ENCODE data around the gene PHACTR3.

PHACTR3 gene

GRCh38 chr20:59806578-59806975, 202.2 kb downstream of the PHACTR3 start:
- no peak for DNase-seq

GRCh38 chr20:59807909-59808728, 203.8 kb downstream of the PHACTR3 start:
- no peak for DNase-seq

- no peak for DNase-seq
Measured at GRCh38 chr20:59808729-59809381, 204.5 kb downstream of the PHACTR3 start.

DNA sequence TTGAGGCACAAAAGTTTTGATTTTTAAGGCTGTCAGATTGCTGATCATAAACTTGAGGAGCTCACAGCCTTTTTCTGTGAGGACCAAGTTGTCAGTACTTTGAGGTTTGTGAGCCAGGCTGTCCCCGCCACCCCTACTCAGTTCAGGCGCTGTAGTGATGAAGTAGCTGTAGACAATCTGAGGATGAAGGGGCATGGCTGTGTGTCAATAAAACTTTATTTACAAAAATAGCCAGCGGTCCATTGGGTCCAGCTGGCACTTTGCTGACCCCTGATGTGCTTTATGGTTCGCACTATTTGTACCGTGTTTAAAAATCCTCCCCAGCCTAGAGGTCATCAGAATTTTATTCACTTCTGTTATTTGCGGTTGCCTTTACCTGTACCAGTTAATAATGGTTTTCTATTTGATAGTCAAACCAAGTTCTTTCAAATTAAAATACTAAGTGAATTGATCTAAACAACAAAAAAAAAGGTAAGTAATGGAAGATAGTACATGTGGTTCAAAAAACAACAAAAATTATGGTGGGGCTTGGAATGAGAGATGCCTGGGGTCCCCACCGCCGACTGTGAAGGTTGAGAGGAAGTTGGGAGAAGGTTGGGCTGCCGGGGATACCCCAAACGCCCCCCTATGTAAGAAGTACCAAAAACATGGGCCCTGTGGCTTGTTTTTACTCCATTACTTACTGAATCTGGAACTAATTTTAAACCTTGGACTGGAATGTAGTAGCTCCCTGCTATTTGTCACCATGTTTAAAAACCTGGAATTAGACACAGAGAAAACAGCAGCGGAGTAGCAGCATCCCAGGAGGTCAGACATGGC, 205.5 kb downstream of the PHACTR3 start:
- no peak for DNase-seq

- DNase-seq = no peak
Measured at GRCh38 chr20:59810449-59811187, 206.3 kb downstream of the PHACTR3 start.

DNA sequence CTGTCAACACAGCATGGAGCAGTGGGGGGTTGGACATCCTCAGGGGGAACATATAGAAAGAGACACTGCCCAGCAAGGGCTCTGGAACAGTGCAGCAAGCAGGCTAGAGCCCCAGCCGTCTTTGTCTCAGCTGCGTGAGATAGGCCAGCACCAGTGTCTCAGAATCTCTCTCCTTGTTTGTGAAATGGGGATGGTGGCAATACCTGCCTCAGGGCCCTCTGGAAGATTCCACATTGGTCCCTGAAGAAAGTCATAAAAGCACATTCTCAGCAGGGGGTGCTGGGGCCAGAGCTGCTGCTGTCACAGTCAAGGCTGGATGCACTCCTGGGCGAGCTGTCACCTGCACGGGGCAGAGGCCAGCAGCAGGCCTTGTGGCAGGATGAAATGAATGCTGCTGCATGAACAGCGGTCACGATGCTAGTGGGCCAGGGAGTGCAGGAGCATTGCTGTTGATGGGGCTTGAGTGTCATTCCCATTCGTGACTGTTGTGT, 207.4 kb downstream of the PHACTR3 start:
- DNase-seq = no peak

DNA sequence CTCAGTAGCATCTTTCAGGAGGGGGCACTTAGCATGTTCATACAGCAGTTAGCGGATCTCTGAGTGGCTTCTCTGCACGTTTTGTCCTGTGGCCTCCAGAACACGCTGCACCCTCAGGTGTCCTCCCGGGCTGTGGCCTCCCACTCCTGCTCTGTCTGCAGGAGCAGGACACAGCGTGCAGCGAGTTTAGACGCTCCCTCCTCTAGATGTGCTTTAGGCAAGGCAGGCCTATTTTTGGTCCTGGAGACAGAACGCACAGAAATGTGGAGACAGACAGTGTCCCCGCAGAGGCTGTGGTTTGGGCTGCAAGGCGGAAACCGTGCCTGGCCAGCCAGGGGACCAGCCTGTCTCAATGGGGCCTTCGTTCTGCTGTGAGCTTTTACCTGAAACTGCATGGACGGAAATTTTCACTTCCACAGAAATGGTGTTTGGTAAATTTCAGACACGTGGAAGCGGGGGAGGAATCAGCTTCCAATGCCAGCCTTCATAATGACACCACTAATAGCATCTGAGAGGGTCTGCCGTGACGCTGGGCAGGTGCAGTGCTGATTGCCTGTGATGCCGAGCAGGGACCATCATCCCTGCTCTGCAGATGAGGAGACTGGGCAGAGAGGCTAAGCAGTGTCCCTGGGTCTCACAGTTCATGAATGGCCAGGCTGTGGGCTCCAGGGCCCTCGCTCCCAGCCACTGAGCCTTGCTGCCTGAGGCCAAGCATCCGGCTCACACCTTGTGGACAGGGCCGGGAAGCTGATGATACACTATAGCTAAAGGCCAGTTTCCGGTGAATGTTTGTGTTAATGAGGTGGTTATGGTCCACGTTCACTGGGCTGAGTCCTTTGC, 208.2 kb downstream of the PHACTR3 start:
- DNase-seq = no peak

GRCh38 chr20:59813126-59813947, 209.0 kb downstream of the PHACTR3 start:
- DNase-seq = peak; percentile 11

DNA sequence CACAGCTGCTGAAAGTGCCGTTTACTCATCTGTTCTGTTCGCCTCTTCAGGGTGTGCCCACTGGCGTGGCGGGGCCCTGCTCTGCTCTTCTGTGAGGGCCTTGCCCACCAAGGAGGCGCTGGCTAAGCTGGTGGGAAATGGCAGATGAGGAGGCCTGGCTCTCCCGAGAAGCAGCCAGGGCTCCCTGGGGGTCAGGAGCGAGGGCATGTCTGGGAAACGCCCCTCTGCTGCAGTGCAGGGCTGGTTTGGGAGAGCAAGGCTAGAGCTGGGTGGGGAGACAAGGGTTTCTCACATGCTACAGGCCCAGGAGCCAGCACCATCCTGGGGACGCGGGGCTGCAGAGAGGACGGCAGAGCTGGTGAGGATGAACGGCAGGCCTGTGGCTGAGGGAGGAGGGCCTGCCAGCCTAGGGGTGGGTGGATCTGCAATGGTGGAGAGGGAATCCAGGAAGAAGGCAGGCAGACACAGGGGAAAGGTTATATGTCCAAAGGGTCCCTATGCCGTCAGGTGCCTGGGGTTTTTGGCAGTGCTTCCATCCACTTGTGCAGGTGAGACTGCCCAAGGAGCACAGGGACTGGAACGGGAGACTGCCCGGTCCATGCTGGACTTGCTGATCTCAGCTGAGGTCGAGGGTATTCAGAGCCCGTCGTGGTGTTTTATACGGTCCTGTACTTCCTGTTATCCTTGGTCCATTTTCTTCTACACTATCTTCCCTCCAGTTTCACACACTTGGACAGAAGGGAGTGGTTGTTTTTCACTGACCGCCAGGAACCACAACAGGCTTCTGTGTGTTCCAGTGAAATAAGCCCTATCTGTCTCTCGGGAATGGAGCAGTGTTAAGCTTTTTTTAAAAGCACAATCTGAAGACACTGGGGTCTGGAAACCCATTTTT, 209.9 kb downstream of the PHACTR3 start:
- no peak for DNase-seq

- DNase-seq = no peak
Measured at GRCh38 chr20:59814840-59815340, 210.6 kb downstream of the PHACTR3 start.

DNA sequence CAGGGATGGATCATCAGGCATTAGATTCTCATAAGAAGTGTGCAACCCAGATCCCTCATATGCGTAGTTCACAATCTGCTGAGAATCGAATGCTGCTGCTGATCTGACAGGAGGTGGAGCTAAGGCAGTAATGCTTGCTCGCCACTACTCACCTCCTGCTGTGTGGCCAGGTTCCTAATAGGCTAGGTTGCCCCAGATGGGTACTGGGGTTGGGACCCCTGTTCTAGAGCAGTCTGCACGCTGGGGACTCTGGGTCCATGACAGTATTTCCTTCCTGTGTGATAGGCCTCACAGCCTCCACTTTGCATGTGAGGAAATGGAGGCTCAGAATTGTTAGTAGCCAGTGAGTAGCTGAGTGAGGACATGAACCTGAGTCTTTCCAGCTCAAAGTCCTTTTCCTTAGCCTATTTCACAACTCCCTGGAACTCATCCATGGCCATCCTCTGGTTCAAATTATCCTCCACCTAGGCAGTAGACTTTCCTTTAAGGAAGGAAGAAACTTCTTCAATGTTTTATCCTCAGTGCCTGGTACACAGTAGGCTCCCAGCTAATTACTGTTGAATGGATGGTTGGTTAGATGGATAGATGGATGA, 211.9 kb downstream of the PHACTR3 start:
- DNase-seq = no peak

GRCh38 chr20:59817406-59817805, 213.1 kb downstream of the PHACTR3 start:
- DNase-seq = peak; percentile 18

- no peak for DNase-seq
Measured at GRCh38 chr20:59817846-59818615, 213.7 kb downstream of the PHACTR3 start.

GRCh38 chr20:59818911-59819310, 214.6 kb downstream of the PHACTR3 start:
- DNase-seq = no peak

DNA sequence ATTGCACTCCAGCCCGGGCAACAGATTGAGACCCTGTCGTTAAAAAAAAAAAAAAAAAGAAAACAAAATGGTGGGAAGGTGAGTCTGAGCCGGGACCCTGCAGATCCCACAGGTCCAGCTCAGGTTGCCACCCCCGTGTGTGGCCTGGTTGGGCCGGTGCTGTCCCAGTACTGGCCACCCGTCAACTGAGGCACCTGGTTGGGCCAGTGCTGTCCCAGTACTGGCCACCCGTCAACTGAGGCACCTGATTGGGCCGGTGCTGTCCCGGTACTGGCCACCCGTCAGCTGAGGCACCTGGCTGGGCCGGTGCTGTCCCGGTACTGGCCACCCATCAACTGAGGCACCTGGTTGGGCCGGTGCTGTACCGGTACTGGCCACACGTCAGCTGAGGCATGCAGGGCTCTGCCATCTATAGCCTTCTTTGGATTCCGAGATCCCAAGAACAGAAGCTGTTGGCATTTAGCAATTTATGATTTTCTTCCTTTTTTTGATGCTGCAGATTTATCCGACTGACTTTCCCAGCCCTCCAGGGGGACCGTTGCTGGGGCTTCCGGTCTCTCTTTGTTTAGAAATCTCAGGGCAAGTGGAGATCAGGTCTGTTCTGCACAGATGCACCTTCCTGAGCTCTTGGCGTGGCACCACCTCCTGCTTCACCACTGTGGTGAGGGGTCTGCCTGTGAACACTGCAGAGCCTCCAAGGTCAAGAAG, 215.3 kb downstream of the PHACTR3 start:
- DNase-seq = no peak

- peak; percentile 12 for DNase-seq
Measured at GRCh38 chr20:59820204-59821041, 216.1 kb downstream of the PHACTR3 start.

- peak; percentile 4 for DNase-seq
Measured at GRCh38 chr20:59821201-59821600, 216.9 kb downstream of the PHACTR3 start.
